ENCODE results near the gene MCM3.

DNA sequence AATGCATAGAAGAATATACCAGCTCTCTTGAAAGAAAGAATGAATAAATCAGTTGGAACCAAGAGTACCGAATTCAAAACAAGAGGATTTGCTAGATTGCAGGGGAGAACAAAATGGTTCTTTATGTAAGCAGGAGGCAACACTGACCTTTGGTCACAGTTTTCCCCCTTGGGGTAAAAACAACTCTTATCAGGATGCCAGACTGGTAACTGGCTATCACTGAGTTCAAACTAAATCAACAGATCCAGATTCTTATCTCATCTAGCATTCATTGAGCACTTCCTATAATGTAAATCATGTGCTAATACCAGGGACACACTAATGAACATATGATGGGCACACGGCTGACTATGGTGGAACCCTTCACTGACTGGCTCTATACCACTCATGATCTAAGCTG, 35.5 kb downstream of the MCM3 start:
- TF ChIP-seq, protein P1, sequence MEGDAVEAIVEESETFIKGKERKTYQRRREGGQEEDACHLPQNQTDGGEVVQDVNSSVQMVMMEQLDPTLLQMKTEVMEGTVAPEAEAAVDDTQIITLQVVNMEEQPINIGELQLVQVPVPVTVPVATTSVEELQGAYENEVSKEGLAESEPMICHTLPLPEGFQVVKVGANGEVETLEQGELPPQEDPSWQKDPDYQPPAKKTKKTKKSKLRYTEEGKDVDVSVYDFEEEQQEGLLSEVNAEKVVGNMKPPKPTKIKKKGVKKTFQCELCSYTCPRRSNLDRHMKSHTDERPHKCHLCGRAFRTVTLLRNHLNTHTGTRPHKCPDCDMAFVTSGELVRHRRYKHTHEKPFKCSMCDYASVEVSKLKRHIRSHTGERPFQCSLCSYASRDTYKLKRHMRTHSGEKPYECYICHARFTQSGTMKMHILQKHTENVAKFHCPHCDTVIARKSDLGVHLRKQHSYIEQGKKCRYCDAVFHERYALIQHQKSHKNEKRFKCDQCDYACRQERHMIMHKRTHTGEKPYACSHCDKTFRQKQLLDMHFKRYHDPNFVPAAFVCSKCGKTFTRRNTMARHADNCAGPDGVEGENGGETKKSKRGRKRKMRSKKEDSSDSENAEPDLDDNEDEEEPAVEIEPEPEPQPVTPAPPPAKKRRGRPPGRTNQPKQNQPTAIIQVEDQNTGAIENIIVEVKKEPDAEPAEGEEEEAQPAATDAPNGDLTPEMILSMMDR (conservative IDR thresholded peaks at IDR 0.05 in 1 of 2, IDR thresholded peaks at IDR 0.05 in 1 of 2; ENCODE audit: low read depth in 1 of 2, low read length in 2 of 2): no peak
- TF ChIP-seq EZH2 (IDR thresholded peaks at IDR 0.05; ENCODE audit: low read length, missing control alignments): no peak
